RWPE1 (cell line): ENCODE results near the gene GTPBP1.

ENCODE experiments used
- CTCF ChIA-PET: fragments of 350-600 bp; sonication (Branson Sonifier 250); formaldehyde crosslinking; extraction: SDS; loops from one replicate; lab custom pipeline; 2021; lab: Yijun Ruan, JAX
- POLR2A ChIA-PET: fragments of 400-600 bp; formaldehyde crosslinking; extraction: SDS; loops from one replicate; lab custom pipeline; 2020; ENCODE audit warnings: antibody characterized with exemption; ENCODE audit not compliant: low non-redundant PET; lab: Yijun Ruan, JAX
- DNase-seq: peaks from one replicate; pipeline ENCODE4 v3.0.0; 2012; ENCODE audit warnings: low spot score
- H3K27ac ChIP-seq: fragments of 450-650 bp; 2 replicates; pipeline ENCODE4 v1.5.1; 2017
- CTCF ChIP-seq: fragments of 450-650 bp; conservative IDR thresholded peaks from 2 replicates; pipeline ENCODE4 v1.5.1; 2017; ENCODE audit warnings: low read depth, mild to moderate bottlenecking

GTPBP1 gene

GRCh38 chr22:38759005-38759404 is 53.3 kb downstream of the GTPBP1 start:
- H3K27ac ChIP-seq: peak overlapping the region; percentile 11; the same call in 1 of the 2 replicates
- ChIA-PET CTCF (no interaction called here), POLR2A (interaction anchor here (1.0 kb wide), 1 partner anchor 75 kb away, joined by 3 read pairs; no protein-coding TSS in a partner anchor)
- TF ChIP-seq CTCF: no peak
- DNase-seq: no peak

GRCh38 chr22:38760477-38761201 is 54.9 kb downstream of the GTPBP1 start:
- ChIA-PET POLR2A (no interaction called here), CTCF (no interaction called here)
- DNase-seq: no peak
- no peak overlapping the region; the same call in 1 of the 2 replicates for H3K27ac ChIP-seq
- TF ChIP-seq CTCF: no peak

- ChIA-PET POLR2A (no interaction called here), CTCF (no interaction called here)
- DNase-seq: no peak
- no peak for TF ChIP-seq CTCF
- H3K27ac ChIP-seq: peak overlapping the region; percentile 30
These were observed 55.7 kb downstream of the GTPBP1 start for GRCh38 chr22:38761202-38762162.

- ChIA-PET CTCF (no interaction called here), POLR2A (no interaction called here)
- H3K27ac ChIP-seq: peak overlapping the region; percentile 30
- DNase-seq: no peak
- no peak for TF ChIP-seq CTCF
These were observed 56.8 kb downstream of the GTPBP1 start for GRCh38 chr22:38762551-38762983.

- ChIA-PET POLR2A (no interaction called here), CTCF (interaction anchor here (0.5 to 1.1 kb wide), 13 partner anchors 11 to 1679 kb away, joined by 3 to 9 read pairs (median 3); partner anchors contain the start of gene SUN2)
- H3K27ac ChIP-seq: peak overlapping the region; percentile 79
- TF ChIP-seq CTCF: peak; percentile 92
- peak; percentile 81 for DNase-seq
These were observed 60.5 kb downstream of the GTPBP1 start for GRCh38 chr22:38766076-38766777.
